ENCODE measurements around the gene WRNIP1. TPM values are rescaled to one million over a fixed set of nuclear protein-coding genes. Genes with fewer than 3 reads are reported as not detected.

Gene WRNIP1
- total RNA-seq, 1 donor from 2014 or later, result 73.6 TPM

DNA sequence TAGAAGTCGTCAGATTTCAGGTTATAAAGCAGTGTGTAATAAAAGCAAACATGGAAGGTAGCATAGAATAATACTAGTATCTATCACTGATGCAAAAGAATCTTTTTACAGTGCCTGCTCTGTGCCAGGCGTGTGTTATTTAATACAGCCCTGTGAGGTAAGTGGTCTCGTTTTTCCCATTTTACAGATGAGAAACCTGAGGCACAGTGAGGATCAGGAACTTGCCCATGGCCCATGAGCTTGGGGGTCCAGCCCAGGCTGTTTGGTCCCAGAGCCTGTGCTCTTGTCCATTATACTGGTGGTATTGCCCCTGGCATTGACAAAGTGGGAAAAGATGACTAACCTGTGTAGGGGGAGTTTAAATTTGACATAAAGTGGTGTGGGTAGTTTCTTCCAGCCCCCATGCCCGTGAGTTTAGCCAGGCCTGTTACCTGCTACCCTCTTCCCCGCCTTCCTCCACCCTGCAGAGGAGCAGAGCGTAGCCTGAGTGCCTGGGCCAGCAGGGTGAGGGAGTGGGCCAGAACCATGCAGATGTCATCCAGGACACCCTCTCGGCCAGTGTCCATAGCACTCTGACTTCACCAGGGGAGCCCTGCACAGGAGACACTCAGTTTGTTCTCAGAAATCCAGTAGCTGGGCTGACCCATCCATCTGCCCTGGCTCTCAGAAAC is 16.6 kb downstream of the WRNIP1 start:
- TF ChIP-seq, protein P1, sequence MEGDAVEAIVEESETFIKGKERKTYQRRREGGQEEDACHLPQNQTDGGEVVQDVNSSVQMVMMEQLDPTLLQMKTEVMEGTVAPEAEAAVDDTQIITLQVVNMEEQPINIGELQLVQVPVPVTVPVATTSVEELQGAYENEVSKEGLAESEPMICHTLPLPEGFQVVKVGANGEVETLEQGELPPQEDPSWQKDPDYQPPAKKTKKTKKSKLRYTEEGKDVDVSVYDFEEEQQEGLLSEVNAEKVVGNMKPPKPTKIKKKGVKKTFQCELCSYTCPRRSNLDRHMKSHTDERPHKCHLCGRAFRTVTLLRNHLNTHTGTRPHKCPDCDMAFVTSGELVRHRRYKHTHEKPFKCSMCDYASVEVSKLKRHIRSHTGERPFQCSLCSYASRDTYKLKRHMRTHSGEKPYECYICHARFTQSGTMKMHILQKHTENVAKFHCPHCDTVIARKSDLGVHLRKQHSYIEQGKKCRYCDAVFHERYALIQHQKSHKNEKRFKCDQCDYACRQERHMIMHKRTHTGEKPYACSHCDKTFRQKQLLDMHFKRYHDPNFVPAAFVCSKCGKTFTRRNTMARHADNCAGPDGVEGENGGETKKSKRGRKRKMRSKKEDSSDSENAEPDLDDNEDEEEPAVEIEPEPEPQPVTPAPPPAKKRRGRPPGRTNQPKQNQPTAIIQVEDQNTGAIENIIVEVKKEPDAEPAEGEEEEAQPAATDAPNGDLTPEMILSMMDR (IDR thresholded peaks at IDR 0.05; ENCODE audit: insufficient read depth, low read length, poor library complexity, severe bottlenecking), result no peak
- no peak overlapping the region for H3K4me3 ChIP-seq (ENCODE audit: low read depth, low read length)
- peaks cover 3% of the 10 kb centered on the region for H3K36me3 ChIP-seq (ENCODE audit: control insufficient read depth, insufficient read depth, low read length)
- DNase-seq (ENCODE audit: low read depth), result no peak
- no peaks in the 10 kb centered on the region for H3K27me3 ChIP-seq (ENCODE audit: control insufficient read depth, insufficient read depth, low read length)

DNA sequence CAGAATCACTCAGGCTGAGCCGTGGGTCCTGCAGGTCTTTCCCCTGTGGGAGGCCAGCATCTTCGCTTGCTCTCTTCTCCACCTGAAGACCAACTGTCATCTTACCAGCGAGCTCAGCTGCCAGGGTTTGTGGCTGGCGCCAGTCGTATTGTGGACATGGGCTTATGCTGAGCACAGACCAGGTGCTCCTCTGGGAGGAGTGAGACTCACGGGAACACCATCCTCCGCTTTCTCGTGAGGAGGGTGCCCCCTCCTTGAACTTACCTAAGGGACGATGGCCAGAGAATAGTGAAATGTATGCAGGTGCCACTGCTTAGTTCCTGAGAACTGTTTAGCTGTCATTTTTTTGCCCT is 17.1 kb downstream of the WRNIP1 start:
- H3K36me3 ChIP-seq (ENCODE audit: control insufficient read depth, insufficient read depth, low read length), result peaks cover 2% of the 10 kb centered on the region
- no peaks in the 10 kb centered on the region for H3K27me3 ChIP-seq (ENCODE audit: control insufficient read depth, insufficient read depth, low read length)
- no peak for DNase-seq (ENCODE audit: low read depth)
- TF ChIP-seq, protein P1 (IDR thresholded peaks at IDR 0.05; ENCODE audit: insufficient read depth, low read length, poor library complexity, severe bottlenecking), result no peak
- no peak overlapping the region for H3K4me3 ChIP-seq (ENCODE audit: low read depth, low read length)

DNA sequence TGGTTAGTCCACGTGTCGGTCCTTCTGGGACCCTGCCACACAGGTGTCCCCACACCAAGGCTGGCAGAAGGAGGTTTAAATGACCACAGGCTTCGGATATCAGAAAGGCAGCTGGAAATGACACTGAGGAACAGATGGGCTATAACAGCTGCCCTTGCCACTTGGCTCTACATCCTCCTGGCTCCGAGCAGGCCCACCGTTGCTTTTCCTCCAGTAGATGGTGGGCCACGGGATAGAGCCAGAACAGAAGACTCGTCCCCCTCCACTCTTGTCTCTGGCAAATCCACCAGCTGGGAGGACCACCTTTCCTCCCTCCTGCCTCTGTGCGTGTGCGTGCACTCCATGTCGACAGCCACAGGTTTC is 17.6 kb downstream of the WRNIP1 start:
- TF ChIP-seq, protein P1 (IDR thresholded peaks at IDR 0.05; ENCODE audit: insufficient read depth, low read length, poor library complexity, severe bottlenecking), result no peak
- no peak overlapping the region for H3K4me3 ChIP-seq (ENCODE audit: low read depth, low read length)
- DNase-seq (ENCODE audit: low read depth), result no peak
- peaks cover 2% of the 10 kb centered on the region for H3K36me3 ChIP-seq (ENCODE audit: control insufficient read depth, insufficient read depth, low read length)
- no peaks in the 10 kb centered on the region for H3K27me3 ChIP-seq (ENCODE audit: control insufficient read depth, insufficient read depth, low read length)

DNA sequence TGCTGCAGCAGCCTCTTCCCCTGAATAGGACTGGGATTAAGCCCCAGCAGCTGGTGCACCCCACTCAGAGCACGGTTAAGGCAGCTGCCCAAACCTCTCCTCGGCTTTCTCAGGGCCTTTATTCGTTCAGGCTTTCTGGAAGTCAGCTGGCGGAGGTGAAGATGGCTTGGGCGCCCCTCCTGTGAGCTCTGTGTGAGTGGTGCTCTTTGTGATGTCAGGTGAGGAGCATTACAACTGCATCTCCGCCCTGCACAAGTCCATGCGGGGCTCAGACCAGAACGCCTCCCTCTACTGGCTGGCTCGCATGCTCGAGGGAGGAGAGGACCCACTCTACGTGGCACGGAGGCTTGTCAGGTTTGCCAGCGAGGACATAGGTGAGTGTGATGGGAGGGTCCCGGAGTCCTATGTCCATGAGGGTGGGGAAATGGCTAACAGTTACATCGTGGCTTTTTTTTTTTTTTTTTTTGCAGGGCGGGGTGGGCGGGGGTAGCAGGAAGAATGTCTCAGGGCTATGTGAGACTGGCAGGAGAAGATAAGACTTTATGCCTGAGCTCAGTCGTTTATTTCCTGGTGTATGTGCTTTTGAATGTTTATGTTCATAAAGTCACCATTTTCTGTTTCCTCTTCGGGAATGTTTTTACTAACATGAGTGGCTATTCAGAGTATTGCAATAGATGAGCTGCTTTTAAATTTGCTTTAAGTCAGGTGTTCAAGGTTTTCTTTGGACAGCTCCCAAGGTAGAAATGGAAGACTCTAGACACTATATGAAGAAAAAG is 18.2 kb downstream of the WRNIP1 start:
- no peak for DNase-seq (ENCODE audit: low read depth)
- Histone ChIP-seq H3K36me3 (ENCODE audit: control insufficient read depth, insufficient read depth, low read length) (peaks cover 2% of the 10 kb centered on the region), H3K27me3 (ENCODE audit: control insufficient read depth, insufficient read depth, low read length) (no peaks in the 10 kb centered on the region), H3K4me3 (ENCODE audit: low read depth, low read length) (no peak overlapping the region)
- TF ChIP-seq, protein P1 (IDR thresholded peaks at IDR 0.05; ENCODE audit: insufficient read depth, low read length, poor library complexity, severe bottlenecking), result no peak

DNA sequence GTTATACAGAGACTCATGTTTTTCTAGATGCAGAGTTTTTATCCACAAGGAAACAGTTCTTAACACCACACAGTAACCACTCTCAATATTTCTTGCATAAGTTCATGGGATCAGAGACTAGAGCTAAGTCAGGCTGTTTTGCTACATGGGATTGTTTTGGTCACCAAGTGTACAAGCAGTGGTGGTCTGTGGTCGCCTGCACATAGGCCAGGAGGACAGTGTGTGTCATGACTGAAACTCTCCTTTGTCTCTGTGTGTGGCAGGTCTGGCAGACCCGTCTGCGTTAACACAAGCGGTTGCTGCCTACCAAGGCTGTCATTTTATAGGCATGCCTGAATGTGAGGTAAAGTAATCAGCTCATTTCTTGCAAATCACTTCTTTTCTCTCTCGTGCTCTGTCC is 18.9 kb downstream of the WRNIP1 start:
- Histone ChIP-seq H3K4me3 (ENCODE audit: low read depth, low read length) (no peak overlapping the region), H3K27me3 (ENCODE audit: control insufficient read depth, insufficient read depth, low read length) (no peaks in the 10 kb centered on the region), H3K36me3 (ENCODE audit: control insufficient read depth, insufficient read depth, low read length) (peaks cover 2% of the 10 kb centered on the region)
- TF ChIP-seq, protein P1 (IDR thresholded peaks at IDR 0.05; ENCODE audit: insufficient read depth, low read length, poor library complexity, severe bottlenecking), result no peak
- no peak for DNase-seq (ENCODE audit: low read depth)

Data from kidney epithelial cell (primary cell).